GM12874 (cell line): Measurements from ENCODE around the gene FRMD4A.

Experiments used
- TF ChIP-seq, protein P1 (sequence below): IDR thresholded peaks from 2 replicates; pipeline ENCODE4 v1.5.1; 2011; ENCODE audit warnings: low read depth, mild to moderate bottlenecking, control low read depth, low read length, moderate library complexity; ENCODE audit not compliant: insufficient read depth

Gene FRMD4A

GRCh38 chr10:14370894-14371293, 40.2 kb upstream of the FRMD4A start:
- TF ChIP-seq, protein P1, sequence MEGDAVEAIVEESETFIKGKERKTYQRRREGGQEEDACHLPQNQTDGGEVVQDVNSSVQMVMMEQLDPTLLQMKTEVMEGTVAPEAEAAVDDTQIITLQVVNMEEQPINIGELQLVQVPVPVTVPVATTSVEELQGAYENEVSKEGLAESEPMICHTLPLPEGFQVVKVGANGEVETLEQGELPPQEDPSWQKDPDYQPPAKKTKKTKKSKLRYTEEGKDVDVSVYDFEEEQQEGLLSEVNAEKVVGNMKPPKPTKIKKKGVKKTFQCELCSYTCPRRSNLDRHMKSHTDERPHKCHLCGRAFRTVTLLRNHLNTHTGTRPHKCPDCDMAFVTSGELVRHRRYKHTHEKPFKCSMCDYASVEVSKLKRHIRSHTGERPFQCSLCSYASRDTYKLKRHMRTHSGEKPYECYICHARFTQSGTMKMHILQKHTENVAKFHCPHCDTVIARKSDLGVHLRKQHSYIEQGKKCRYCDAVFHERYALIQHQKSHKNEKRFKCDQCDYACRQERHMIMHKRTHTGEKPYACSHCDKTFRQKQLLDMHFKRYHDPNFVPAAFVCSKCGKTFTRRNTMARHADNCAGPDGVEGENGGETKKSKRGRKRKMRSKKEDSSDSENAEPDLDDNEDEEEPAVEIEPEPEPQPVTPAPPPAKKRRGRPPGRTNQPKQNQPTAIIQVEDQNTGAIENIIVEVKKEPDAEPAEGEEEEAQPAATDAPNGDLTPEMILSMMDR: no peak

DNA sequence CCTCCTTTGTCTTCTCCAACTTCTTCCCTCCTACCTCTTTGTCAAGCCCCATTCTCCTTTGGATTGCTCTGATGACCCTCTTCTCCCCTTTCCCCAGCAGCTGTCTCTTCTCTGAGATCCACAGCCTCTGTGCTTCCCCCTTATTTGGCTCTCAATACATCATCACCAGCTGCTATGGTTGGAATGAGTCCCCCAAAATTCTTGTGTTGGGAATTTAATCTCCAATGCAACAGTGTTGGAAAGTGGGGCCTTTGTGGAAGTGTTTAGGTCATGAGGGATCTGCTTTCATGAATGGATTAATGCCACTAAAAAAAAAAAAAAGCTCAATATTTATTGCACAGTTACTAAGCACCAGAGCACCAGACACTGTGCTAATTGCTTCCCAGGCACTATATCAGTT, 39.2 kb upstream of the FRMD4A start:
- TF ChIP-seq, protein P1: no peak

GRCh38 chr10:14366760-14367159, 36.0 kb upstream of the FRMD4A start:
- TF ChIP-seq, protein P1: no peak

GRCh38 chr10:14365266-14365665, 34.5 kb upstream of the FRMD4A start:
- TF ChIP-seq, protein P1: no peak

DNA sequence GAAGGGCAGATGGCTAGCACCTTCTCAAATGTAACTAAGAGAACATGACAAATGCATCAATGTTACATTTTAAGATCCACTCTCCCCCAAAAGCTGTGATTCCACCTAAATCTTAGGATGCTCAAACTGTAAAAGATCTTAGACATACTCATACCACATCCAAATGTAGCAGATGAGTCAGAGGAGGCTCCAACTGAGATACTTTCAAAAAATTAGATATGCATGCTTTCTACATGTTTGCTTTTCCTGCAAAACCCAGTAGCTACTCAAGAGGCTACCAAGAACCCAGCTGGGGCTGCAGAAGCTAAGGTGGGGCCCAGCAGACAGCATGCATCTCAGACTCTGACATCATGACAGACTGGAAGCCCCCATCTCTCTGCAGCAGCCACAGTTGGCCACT, 31.4 kb upstream of the FRMD4A start:
- TF ChIP-seq, protein P1: no peak

DNA sequence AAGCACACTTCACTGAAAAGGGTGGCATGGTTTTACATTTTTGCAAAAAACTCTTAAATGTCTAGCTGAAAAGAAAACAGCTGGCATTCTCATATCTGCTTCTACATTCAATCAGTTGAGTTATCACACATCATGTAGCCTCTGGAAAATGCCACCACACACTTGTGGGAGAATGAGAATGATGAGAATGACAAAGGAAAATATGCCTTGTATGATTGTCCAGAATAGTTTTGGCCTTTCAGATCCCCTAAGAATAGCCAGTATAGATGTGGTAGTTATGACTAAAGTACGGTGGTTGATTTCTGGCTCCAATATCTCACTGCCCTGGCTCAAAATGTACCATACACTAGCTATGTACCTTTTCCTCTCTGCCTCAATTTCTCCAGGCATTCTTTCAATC, 30.2 kb upstream of the FRMD4A start:
- TF ChIP-seq, protein P1: no peak

DNA sequence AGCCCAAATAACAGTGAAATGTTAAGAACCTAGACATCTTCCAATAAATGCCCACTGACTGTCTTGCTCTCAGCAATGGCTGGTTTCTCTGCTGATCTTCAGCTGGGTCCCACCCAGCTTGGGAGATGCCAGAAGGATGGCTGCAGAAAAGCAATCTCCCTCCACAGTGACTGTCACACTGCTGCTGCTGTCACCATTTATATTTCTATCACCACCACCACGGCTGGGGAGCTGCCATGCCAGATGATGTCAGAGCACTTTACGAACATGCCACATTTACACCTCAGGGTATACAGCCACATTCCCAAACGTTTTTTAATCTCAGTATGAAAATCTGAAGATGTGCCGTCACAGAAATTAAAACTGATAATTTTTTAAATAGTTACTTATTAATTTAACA, 29.8 kb upstream of the FRMD4A start:
- TF ChIP-seq, protein P1: no peak
